OCI-LY1 (cell line): ENCODE results near the gene SLC2A9.

Experiments used
- H2AFZ ChIP-seq: fragments of 200-600 bp; sonication (generic), shearing (Covaris generic); 2 replicates; pipeline ENCODE4 v1.6.0; 2014; ENCODE audit warnings: antibody characterized with exemption, mild to moderate bottlenecking, low read length
- H3F3A ChIP-seq: fragments of 200-600 bp; sonication (generic), shearing (Covaris generic); 2 replicates; pipeline ENCODE4 v1.6.0; 2014; ENCODE audit warnings: mild to moderate bottlenecking, antibody characterized with exemption, low read length, moderate library complexity; ENCODE audit not compliant: insufficient read depth
- H3K27ac ChIP-seq: fragments of 200-600 bp; sonication (generic); 2 replicates; pipeline ENCODE4 v1.5.1; 2014; ENCODE audit warnings: low read length, mixed run types, mild to moderate bottlenecking, low read depth; ENCODE audit not compliant: poor library complexity, severe bottlenecking
- H3K27me3 ChIP-seq: fragments of 200-600 bp; sonication (generic); 2 replicates; pipeline ENCODE4 v1.6.0; 2014; ENCODE audit warnings: antibody characterized with exemption, mild to moderate bottlenecking, low read length, moderate library complexity; ENCODE audit not compliant: insufficient read depth
- H3K36me3 ChIP-seq: fragments of 200-600 bp; sonication (generic); 2 replicates; pipeline ENCODE4 v1.6.1; 2014; ENCODE audit warnings: mild to moderate bottlenecking, antibody characterized with exemption, low read length, moderate library complexity, mixed read lengths; ENCODE audit not compliant: insufficient read depth
- H3K4me1 ChIP-seq: fragments of 200-600 bp; sonication (generic); 2 replicates; pipeline ENCODE4 v1.5.1; 2014; ENCODE audit warnings: mild to moderate bottlenecking, low read length, moderate library complexity; ENCODE audit not compliant: insufficient read depth, severe bottlenecking
- H3K4me2 ChIP-seq: fragments of 200-600 bp; sonication (generic), shearing (Covaris generic); 2 replicates; pipeline ENCODE4 v1.6.1; 2014; ENCODE audit warnings: low read length
- H3K4me3 ChIP-seq: fragments of 200-600 bp; sonication (generic); 2 replicates; pipeline ENCODE4 v1.5.1; 2014; ENCODE audit warnings: low read length, low read depth, mild to moderate bottlenecking, mixed read lengths; ENCODE audit not compliant: poor library complexity, severe bottlenecking
- H3K79me2 ChIP-seq: fragments of 200-600 bp; shearing (Covaris generic); 2 replicates; pipeline ENCODE4 v1.6.1; 2016; ENCODE audit warnings: mixed run types, low read length, mixed read lengths; ENCODE audit not compliant: insufficient read depth
- H3K9ac ChIP-seq: fragments of 200-600 bp; sonication (generic), shearing (Covaris generic); 2 replicates; pipeline ENCODE4 v1.6.1; 2014; ENCODE audit warnings: mild to moderate bottlenecking, low read length, mixed read lengths
- H3K9me2 ChIP-seq: fragments of 200-600 bp; sonication (generic), shearing (Covaris generic); 2 replicates; pipeline ENCODE4 v1.6.1; 2014; ENCODE audit warnings: low read depth, mild to moderate bottlenecking, low read length, mixed read lengths
- H3K9me3 ChIP-seq: fragments of 200-600 bp; shearing (Covaris generic); 2 replicates; pipeline ENCODE4 v1.6.1; 2014; ENCODE audit warnings: low read length, mixed read lengths
- H4K20me1 ChIP-seq: fragments of 200-600 bp; sonication (generic), shearing (Covaris generic); 2 replicates; pipeline ENCODE4 v1.6.0; 2016; ENCODE audit warnings: mild to moderate bottlenecking, low read length; ENCODE audit not compliant: insufficient read depth
- EZH2 ChIP-seq: fragments of 200-600 bp; sonication (generic), shearing (Covaris generic); IDR thresholded peaks from 2 replicates; pipeline ENCODE4 v1.8.0; 2017; ENCODE audit warnings: borderline replicate concordance, mixed run types, mild to moderate bottlenecking, antibody characterized with exemption, low read length, moderate library complexity, mixed read lengths
- TF ChIP-seq, protein P1 (sequence below): fragments of 200-600 bp; sonication (generic), shearing (Covaris generic); IDR thresholded peaks from 2 replicates; pipeline ENCODE4 v1.5.1; 2017; ENCODE audit warnings: mild to moderate bottlenecking, antibody characterized with exemption, low read length, moderate library complexity, mixed read lengths

SLC2A9 gene

DNA sequence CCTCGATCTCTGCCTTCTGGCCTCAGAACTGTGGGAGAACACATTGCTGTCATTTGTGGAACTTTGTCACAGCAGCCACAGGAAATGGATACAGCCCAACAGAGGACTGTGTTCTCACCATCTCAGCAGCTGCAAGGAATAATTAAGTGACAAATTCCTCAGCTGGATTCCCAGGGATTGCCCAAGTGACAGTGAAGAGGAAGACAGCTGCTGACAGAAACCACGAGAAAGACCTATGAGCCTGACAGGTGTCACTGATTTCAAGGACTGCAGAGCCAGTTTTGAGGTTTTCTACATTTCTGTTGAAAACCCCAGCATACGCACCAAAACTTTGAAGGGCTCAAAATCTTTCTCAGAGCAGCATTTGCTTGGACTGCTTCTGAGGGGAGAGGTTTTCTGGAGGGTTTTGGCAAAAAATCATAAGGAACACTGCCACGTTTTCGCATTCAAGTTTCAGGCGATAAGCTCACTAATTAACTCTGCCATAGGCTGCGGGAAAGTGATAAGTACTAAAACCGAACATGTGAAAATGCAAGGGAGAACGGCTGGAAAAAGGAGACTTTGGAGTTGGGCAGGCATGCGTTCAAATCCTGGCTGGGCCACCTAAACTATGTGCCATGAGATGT is 151.0 kb downstream of the SLC2A9 start:
- H3K4me3 ChIP-seq: no peak overlapping the region
- H3K9me3 ChIP-seq: no peaks in the 10 kb centered on the region
- no peak overlapping the region for H3K27ac ChIP-seq
- H3K27me3 ChIP-seq: no peaks in the 10 kb centered on the region
- no peak for TF ChIP-seq EZH2
- TF ChIP-seq, protein P1, sequence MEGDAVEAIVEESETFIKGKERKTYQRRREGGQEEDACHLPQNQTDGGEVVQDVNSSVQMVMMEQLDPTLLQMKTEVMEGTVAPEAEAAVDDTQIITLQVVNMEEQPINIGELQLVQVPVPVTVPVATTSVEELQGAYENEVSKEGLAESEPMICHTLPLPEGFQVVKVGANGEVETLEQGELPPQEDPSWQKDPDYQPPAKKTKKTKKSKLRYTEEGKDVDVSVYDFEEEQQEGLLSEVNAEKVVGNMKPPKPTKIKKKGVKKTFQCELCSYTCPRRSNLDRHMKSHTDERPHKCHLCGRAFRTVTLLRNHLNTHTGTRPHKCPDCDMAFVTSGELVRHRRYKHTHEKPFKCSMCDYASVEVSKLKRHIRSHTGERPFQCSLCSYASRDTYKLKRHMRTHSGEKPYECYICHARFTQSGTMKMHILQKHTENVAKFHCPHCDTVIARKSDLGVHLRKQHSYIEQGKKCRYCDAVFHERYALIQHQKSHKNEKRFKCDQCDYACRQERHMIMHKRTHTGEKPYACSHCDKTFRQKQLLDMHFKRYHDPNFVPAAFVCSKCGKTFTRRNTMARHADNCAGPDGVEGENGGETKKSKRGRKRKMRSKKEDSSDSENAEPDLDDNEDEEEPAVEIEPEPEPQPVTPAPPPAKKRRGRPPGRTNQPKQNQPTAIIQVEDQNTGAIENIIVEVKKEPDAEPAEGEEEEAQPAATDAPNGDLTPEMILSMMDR: no peak
- no peaks in the 10 kb centered on the region for H4K20me1 ChIP-seq
- no peaks in the 10 kb centered on the region for H3K79me2 ChIP-seq
- no peak overlapping the region for H3K4me2 ChIP-seq
- no peaks in the 10 kb centered on the region for H3K4me1 ChIP-seq
- H3K36me3 ChIP-seq: no peaks in the 10 kb centered on the region
- no peaks in the 10 kb centered on the region for H3F3A ChIP-seq
- no peak overlapping the region for H2AFZ ChIP-seq
- H3K9ac ChIP-seq: no peak overlapping the region
- H3K9me2 ChIP-seq: no peaks in the 10 kb centered on the region

DNA sequence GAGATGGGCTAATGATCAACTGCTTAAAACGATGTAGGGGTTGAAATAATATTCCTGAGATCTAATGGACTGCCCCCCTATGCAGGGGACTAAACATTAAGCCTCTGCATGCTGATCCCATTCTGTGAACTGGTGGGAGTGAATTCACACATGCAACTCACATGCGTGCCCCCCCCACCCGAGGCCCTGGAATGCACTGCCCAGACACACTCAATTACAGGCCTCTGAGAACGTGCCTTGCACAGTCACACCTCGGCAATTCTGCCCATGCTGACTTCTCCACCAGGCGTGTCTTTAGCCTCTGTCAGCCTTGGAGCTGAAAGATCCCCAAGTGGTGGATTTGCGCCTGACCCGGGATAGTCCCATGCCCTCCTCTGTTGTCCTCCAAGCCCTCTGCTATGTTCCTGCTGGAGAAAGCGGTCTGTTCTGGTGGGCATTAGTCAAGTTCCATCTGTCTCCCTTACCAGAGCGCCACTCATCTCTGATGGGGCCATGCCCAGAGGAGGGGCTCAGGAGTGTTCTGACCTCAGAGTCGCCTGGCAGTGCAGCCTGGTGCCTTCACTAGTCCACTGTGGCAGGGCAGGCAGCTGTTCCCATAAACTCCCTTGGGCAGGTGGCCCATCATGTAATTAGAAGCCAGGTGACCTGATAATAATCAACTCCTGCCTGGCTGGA is 153.4 kb downstream of the SLC2A9 start:
- Histone ChIP-seq H3K27me3 (no peaks in the 10 kb centered on the region), H3K9me3 (no peaks in the 10 kb centered on the region), H4K20me1 (no peaks in the 10 kb centered on the region), H2AFZ (no peak overlapping the region), H3K79me2 (no peaks in the 10 kb centered on the region), H3K4me3 (no peak overlapping the region), H3K9me2 (no peaks in the 10 kb centered on the region), H3K9ac (no peak overlapping the region), H3K4me2 (no peak overlapping the region), H3F3A (no peaks in the 10 kb centered on the region), H3K36me3 (no peaks in the 10 kb centered on the region), H3K4me1 (no peaks in the 10 kb centered on the region), H3K27ac (no peak overlapping the region)
- no peak for TF ChIP-seq EZH2
- TF ChIP-seq, protein P1: no peak

DNA sequence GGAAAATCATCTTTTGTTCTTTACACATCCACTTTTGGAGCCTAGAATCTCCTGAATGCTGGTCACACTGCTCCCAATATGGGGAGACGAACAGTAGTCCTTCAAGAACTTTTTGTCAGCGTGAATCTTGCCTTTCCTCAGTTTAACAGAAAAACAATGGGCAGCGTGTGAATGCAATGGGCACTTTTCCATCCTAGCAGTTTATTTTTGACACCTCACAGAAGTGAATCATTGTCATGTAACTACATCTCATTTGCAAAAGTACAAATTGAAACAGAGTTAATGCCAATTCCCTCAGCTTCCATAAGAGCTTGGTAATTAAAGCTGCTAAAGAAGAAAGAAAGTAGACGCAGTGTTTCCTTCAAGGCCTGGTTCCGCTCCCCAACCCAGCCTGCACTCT is 154.4 kb downstream of the SLC2A9 start:
- no peaks in the 10 kb centered on the region for H4K20me1 ChIP-seq
- no peaks in the 10 kb centered on the region for H3K27me3 ChIP-seq
- no peaks in the 10 kb centered on the region for H3K9me2 ChIP-seq
- H3K9ac ChIP-seq: no peak overlapping the region
- no peak overlapping the region for H2AFZ ChIP-seq
- H3K4me2 ChIP-seq: no peak overlapping the region
- TF ChIP-seq, protein P1: no peak
- TF ChIP-seq EZH2: no peak
- no peaks in the 10 kb centered on the region for H3K79me2 ChIP-seq
- no peaks in the 10 kb centered on the region for H3F3A ChIP-seq
- H3K4me3 ChIP-seq: no peak overlapping the region
- H3K36me3 ChIP-seq: no peaks in the 10 kb centered on the region
- no peaks in the 10 kb centered on the region for H3K9me3 ChIP-seq
- H3K27ac ChIP-seq: no peak overlapping the region
- no peaks in the 10 kb centered on the region for H3K4me1 ChIP-seq
